Measurements from ENCODE around the gene CTNNA3.

GRCh38 chr10:67477868-67478267, 218.1 kb downstream of the CTNNA3 start:
- no peak for TF ChIP-seq POLR2A (IDR thresholded peaks at IDR 0.05)
- no peak for TF ChIP-seq CTCF (IDR thresholded peaks at IDR 0.05)

Measured in lower leg skin (tissue), 3 donors.